HG03521 (cell line): ENCODE results near the gene ADCY7.

Source experiments
- ATAC-seq: cut with Tn5 transposase; IDR thresholded peaks from one replicate; pipeline ENCODE4 v1.9.1; 2021; ENCODE audit warnings: mild to moderate bottlenecking, moderate library complexity; ENCODE audit not compliant: unreplicated experiment

Gene ADCY7

DNA sequence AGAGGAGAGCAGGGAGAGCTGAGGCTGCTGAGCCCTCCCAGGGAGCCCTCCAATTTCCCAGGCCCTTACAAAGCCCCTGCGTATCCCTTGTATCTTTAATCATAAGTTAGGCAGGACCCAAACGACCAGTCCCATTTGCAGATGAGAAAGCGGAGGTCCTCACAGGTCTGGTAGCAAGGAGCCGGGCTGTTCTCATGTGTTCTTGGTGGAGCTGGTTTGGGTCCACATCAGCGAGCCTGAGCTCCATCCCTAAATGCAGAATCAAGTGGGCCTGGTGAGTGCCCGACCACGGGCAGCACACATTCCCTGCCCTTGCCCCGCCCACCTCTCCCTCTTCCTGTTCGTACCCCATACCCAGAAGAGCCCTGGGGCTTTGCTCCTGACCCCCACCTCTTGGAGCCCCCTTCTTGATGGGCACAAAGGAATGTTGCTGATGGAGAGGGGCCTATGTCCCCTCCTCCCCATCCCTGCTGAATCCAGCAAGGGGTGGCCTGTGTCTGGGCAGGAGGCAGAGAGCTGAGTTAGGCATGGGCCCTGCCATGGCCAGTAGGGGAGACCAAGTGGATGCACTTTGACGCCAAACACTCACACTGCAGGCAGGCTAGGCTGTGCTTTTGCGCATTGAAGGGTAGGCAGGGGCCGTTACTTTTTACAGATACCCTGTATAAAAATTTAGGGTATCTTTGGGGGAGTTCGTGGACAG is 18.3 kb upstream of the ADCY7 start:
- no peak for ATAC-seq

DNA sequence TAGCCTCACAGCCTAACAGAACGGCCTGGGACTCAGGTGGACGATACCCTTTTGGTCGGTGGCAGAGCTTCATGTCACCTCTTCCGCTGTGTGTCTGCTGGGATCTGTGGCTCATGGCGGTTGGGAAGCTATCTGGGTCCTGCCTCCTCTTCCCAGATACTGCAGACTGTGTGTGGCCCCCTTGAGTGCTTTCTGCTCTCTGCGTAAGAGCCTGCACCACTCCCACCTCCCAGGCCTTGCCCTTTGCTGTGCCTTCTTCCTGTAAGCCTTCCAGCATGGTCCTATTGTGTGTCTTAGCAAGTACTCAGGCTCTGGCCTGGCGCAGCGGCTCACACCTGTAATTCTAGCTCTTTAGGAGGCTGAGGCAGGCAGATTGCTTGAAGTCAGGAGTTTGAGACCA is 17.5 kb upstream of the ADCY7 start:
- ATAC-seq: no peak

DNA sequence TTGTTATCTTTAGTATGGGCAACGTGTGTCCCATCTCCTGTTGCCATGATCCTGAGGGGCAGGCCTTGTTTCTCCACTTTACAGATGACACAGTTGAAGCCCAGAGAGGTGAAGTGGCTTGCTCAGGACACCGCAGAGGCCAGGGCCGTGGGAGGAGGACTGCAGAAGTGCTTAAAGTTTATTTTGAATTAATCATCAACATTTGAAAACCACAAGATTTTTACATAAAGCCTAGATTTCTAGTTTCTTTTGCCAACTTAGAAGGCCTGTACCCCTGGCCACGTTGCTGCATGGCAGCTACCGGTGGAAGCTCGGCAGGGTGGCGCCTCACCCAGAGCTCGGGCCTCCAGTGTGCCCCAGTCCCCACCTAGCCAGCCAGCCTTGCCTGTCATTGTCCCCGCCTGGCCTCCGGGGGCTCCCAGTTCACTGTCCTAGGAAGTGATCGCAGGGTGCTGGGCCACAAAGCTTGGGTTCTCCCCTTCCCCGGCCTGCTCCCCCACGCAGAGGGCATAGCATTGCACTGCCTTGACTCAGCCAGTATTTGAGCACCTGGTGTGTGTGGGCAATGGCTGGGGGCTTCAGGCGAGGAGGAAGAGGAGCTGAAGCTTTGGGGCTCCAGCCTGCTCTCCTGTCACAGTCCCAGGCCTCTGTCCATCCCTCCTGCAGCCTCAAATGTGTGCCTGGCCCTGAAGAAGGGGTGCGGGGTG is 14.8 kb upstream of the ADCY7 start:
- ATAC-seq: no peak

DNA sequence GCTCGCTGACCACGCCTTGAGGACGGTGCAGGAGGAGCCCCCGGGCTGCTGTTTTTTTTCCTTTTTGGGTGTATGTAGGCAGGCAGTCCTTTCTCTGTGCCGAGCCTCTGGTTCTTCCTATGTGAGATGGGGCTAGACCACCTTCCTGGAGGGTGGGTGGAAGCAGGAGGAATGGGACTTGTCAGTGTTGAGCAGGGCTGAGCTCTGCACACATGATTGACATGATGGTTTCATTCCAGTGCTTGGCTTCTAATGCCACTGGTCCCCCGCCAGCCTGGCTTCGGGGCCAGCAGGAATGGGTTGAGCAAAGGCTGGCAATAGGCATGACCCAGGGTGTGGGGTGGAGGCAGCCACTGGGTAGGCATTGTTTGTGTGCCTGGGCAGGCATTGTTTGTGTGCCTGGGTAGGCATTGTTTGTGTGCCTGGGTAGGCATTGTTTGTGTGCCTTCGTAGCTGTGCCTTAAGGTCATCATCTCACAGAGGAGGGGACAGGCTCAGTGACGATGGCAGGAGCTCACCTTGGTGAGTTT is 14.2 kb upstream of the ADCY7 start:
- no peak for ATAC-seq

DNA sequence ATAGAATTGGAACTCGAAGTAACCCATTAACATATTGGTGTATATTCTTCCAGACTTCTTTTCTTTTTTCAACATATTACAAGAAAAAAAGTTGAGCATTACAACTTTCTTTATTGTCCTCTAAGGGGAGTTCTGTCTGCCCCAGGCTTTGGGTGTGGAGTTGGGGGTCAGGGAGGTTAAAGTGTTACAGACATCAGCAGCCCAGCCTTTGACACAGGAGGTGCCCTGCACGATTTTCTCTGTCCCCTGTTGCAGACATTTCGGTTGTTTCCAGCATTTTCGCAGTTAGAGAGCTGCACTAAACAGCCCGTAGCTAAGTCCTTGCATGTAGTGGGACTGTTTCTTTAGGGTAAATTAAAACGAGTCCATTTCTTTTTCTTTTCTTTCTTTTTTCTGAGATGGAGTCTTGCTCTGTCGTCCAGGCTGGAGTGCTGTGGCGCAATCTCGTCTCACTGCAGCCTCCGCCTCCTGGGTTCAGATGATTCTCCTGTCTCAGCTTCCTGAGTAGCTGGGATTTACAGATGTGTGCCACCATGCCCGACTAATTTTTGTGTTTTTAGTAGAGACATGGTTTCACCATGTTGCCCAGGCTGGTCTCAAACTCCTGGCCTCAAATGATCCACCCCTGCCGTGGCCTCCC is 13.4 kb upstream of the ADCY7 start:
- no peak for ATAC-seq

DNA sequence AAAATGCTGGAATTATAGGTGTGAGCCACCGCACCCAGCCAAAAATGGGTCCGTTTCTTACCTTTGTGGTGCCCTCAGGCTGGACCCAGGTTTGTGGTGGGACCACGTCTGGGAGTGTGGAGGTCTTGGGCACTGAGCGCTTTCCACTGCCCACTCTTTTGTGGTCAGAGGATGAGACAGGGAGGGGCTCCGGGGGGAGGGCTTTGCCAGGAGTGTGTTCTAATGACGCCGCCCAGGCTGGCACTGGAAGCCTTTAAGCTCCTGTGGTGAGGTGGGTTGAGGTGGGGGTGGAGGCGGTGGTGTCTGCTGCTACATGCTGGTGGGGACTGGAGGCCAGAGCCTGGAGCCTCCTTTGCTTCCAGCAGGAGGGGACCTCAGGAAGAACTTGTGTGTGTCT is 12.8 kb upstream of the ADCY7 start:
- no peak for ATAC-seq

DNA sequence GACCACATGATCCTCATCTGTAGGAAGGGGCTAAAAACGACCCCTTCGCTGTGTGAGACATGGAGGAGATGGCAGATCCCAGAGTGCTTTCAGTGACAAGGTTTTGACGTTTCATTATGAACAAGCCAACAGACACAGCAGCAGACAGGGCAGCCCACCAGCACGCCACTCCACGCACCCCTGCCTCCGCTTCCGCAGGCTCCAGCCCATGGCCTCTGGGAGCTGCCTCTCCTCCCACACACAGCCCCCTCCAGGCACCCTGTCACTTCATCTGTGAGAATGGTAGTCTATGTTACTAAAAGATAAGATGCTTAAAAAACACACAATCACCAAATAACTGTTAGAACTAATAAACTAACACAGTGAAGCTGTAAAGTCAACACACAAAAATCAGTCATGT is 12.3 kb upstream of the ADCY7 start:
- ATAC-seq: no peak

DNA sequence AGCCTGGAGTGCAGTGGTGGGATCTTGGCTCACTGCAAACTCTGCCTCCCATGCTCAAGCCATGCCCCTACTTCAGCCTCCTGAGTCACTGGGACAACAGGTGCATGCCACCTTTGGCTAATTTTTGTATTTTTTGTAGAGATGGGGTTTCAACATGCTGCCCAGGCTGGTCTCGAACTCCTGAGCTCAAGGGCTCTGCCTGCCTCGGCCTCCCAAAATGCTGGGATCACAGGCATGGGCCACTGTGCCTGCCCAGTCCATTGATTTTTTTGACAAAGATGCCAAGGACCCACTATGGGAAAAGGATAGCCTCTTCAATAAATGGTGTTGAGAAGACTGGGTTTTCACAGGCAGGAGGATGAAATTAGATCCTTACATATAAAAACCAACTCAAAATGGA is 10.8 kb upstream of the ADCY7 start:
- no peak for ATAC-seq

DNA sequence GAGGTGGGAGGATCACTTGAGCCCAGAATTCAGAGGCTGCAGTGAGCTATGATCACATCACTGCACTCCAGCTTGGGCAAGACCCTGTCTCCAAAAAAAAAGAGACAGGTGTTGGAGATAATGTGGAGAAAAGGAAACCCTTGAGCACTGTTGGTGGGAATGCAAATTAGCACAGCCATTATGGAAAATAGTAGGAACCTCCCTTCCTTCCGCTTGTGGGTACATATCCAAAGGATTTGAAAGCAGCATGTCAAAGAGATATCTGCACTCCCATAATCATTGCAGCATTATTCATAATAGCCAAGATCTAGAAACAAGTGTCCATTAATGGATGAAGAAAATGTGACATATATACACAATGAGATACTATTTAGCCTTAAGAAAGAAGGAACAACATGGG is 9.7 kb upstream of the ADCY7 start:
- no peak for ATAC-seq

DNA sequence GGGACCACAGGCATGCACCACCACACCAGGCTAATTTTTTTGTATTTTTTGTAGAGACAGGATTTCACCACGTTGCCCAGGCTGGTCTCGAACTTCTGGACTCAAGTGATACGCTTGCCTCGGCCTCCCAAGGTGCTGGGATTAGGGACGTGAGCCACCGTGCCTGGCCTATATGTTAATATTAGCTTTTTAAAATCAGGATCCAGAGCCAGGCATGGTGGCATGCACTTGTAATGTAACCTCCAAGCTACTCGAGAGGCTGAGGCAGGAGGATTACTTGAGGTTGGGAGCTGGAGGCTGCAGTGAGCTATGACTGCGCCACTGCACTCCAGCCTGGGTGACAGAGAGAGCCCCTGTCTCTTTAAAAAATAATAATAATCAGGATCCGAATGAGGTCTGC is 8.5 kb upstream of the ADCY7 start:
- ATAC-seq: no peak

DNA sequence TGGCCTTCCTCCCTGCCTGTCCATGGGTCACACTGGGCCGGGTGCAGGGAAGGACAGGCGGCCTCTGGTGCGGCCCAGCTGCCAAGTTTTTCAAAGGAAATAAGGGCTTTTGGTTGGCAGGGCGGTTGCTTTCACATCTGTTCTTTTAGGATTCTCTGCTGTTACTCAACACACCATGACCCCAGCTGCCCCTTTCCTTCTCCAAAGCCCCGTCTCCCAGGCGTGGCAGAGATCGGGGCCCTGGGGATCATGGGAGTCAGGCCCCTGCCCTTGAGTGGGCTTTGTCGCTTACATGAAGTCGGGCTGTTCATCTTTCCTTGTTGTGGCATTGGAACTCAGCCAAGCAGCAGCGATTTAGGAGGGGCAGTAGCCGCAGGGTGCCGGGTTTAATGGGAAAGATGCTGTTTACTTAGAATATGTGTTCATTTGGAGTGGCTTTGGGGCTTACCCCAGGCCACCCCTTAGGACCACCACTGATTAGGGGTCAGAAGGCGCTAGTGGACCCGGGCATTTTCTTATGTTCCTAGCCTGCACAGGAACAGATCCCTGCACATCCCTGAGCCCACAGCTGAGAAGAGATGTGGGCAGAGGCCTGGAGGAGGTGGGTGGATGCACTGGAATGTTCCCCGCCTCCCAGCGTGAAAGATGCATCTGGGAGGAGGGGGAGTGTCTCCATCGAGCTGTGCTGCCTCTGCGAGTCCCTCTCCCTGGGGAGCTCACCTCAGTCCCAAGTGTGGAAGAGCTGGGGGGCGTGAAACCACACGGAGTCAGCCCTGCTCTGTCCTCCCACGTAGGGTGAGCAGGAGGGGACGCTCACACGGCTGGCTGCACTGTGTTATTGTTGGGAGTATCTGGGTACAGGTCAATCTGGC is 6.8 kb upstream of the ADCY7 start:
- ATAC-seq: no peak

DNA sequence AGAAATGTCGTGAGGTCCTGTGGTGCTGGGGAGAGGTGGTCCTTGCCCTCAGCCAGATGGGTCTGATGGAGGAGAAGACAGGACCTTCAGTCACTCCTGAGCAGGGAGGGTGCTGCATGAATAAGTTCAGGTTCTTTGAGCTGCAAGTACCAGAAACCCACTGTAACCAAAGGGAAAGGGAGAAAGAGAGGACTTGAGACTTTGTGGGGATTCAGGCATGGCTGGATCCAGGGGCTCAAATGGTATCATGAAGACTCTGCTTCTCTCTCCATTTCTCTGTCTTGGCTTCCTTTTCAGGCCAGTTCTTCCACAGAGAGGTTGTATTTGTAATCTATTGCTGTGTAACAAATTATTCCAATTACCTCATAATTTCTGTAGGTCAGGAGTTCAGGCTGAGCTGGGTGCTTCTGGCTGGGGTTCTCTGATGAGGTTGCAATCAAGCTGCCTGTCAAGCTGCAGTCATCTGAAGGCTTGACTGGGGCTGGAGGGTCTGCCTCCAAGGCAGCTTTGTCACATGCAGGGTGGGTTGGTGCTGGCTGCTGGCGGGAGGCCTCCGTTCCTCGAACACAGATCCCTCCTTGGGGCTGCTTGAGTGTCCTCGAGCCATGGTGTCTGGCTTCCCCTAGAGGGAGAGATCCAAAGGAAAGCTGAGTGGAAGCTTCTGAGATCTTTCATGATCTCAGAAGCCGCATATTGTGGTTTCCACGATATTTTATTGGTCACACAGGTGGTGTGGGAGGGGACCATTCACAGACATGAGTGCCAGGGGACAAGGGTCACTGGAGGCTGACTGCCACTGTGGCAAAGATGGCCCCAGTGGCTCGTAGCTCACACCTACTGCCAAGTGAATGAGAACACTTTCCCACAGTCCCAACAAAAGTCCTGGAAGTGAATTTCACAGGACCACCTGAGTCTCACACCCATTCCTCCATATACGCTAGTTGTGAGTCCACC is 5.9 kb upstream of the ADCY7 start:
- ATAC-seq: no peak

DNA sequence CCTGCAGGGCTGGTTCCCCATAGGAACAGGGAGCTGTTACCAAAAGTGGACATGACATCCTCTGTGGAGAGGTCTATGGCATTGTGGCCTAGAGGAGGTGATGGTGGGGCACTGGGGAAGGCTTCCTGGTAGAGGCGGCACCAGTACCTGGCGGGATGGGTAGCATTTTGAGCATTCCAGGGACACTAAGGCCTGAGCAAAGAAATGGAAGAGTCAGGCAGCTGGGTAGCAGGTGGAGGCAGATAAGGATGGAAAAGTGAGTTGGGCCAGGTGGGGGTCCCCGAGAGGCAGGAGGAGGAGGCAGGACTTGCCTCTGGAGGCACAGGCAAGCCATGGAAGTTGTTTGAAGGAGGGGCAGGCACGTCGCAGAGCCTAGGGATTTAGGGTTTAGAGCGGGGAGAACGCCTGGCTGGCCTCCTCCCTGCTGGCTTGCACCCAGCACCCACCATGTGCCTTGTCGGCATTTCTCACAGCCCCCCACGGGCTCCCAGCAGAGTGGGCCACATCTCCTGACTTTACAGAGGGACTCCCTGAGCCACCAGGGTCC is 5.1 kb upstream of the ADCY7 start:
- ATAC-seq: no peak

DNA sequence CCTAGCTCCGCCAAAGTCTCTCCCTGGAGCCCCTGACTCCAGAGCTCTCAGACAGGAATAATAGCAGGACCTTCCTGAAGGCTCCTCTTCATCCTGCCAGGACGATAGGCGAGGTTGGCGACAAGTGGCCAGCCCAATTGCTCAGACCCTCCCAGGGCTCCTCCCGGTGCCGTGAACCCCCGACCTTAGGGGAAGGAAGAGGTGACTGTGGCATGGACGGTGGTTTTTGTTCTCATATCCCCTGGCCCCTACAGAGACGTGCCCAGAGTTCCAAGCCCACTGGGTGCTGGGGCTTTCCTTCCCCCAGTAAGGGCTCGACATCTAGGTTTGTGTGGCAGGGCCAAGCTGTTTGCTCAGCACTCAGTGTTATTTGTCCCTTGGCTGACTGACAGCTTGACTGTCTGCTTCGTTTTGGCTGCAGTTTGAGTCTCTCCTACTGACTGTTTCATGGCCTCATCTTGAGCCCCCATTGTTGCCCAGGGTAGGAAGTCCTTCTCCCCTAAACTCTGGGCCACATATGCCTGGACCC is 4.6 kb upstream of the ADCY7 start:
- no peak for ATAC-seq

DNA sequence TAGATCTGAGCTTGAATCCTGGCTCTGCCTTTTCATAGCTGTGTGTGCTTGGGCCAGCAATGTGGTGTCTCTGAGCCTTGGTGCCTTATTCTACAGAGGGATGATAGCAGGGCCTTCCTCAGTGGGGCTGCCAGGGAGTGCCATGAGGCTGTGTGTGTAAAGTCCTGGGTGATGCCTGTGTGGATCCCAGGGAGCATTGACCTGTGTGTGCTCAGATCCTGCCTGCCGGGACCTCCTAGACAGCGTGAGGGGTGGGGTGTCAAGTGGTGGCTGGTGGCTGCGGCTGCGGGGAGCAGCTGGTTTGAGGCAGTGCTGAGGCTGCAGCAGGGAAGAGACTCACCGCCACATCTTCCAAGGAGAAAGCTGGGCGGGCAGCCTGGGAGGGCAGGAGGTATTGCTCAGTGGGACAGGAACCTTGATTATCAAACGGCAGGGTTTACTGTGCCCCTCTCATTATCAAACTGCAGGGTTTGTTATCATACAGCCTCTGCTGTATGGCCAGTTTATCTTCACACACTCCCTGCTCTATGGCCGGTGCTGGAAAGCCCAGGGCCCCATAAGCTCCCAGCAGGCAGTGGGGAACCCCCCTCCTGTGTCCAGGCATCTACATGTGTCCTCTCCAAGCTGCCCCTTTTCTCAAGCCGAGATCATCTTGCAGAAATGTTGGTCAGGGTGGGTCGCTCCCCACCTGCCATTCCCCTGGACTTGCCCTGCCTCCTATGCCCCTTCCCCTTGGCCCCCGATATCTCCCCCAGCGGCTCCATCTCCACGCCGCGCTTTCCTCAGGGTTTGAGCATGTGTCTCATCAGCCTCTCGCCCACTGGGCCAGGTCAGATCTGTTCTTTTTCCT is 3.1 kb upstream of the ADCY7 start:
- ATAC-seq: no peak

DNA sequence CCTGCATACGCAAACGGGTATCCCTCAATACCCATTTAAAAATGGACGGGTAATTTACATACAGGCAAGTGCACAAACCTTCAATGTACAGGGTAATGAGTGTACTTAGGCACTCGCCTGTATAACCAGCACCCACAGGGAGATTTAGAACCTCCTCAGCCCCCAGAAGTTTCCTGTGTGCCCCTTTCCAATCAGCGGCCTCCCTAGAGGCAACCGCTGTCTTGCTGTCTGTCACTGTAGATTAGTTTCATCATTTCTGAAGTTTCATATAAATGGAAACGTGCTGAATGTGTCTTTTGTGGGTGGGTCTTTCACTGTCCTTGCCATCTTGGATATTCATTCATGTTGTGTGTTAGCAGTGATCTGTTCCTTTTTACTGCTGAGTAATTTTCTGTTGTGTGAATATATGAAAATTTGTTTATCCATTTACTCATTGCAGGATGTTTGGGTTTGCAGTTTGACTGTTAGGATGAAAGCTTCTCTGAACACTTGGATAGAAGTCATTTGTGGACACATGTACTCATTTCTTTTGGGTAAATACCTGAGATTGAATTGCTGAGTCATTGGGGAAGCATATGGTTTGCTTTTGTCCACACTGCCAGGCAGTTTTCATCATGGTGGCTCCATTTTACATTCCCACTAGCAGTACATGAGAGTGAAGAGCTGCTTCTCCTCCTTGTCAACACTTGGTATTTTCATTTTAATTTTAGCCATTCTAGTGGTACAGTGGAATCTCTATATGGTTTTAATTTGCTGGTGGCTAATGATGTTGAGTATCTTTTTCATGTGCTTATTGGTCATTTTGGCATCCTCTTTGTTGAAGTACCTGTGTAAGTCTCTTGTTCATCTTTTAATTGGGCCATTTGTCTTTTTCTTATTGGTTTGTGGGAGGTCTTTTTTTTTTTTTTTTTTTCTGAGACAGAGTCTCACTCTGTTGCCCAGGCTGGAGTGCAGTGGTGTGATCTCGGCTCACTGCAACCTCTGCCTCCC is 2.1 kb upstream of the ADCY7 start:
- no peak for ATAC-seq

DNA sequence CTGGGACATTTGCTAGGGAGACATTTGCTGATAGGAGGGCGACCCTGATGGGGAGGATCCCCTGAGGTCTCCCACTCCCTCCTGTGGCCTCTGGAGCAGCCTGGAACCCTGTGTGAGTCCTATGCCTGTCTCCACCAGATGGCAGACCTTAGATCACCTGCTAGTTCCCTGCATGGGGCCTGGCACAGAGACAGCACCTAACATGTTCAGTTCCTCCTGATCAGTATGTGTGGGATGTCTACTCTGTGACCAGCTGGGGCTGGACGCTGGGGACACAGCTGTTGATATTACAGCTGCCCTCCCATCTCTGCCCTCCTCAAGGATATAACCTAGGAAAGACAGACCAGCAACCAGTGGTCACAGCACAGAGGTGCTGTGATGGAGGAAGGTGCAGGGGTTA is 1.1 kb upstream of the ADCY7 start:
- no peak for ATAC-seq
